ENCODE results near the gene SLC25A24.

DNA sequence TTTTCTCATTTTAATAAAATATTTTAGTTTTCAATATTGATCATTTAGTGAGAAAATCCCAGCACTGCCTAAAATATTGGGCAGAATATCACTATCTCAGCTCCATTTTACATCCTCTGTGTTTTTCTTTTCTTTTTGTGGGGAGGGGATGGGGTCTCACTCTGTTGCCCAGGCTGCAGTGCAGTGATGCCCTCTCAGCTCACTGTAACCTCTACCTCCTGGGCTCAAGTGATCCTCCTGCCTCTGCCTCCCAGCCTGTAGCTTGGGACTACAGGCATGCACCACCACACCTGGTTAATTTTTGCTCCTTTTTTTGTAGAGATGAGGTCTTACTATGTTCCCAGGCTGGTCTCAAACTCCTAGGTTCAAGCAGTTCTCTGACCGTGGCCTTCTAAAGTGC is 76.1 kb downstream of the SLC25A24 start:
- TF ChIP-seq, protein P1, sequence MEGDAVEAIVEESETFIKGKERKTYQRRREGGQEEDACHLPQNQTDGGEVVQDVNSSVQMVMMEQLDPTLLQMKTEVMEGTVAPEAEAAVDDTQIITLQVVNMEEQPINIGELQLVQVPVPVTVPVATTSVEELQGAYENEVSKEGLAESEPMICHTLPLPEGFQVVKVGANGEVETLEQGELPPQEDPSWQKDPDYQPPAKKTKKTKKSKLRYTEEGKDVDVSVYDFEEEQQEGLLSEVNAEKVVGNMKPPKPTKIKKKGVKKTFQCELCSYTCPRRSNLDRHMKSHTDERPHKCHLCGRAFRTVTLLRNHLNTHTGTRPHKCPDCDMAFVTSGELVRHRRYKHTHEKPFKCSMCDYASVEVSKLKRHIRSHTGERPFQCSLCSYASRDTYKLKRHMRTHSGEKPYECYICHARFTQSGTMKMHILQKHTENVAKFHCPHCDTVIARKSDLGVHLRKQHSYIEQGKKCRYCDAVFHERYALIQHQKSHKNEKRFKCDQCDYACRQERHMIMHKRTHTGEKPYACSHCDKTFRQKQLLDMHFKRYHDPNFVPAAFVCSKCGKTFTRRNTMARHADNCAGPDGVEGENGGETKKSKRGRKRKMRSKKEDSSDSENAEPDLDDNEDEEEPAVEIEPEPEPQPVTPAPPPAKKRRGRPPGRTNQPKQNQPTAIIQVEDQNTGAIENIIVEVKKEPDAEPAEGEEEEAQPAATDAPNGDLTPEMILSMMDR (IDR thresholded peaks at IDR 0.05; ENCODE audit: low read depth, low read length, poor library complexity, severe bottlenecking): no peak
- no peak for TF ChIP-seq EZH2phosphoT487 (IDR thresholded peaks at IDR 0.05; ENCODE audit: borderline replicate concordance, low read length)

Measured in DOHH2 (cell line).